Liver (tissue), 9 donors: ENCODE measurements around the gene HAUS7. TPM values are rescaled to one million over a fixed set of nuclear protein-coding genes. Genes with fewer than 3 reads are reported as not detected.

ENCODE experiments used
- DNase-seq: peaks from one replicate; pipeline ENCODE4 v3.0.0-alpha.2; 2017; ENCODE audit warnings: low spot score
- H3K27ac ChIP-seq, 2 donors: one replicate each; pipeline ENCODE4 v1.7.0; 2013; ENCODE audit warnings: inconsistent platforms in 2 of 2, low read length in 2 of 2, control low read depth in 1 of 2, low read depth in 1 of 2, mild to moderate bottlenecking in 1 of 2
- H3K27me3 ChIP-seq, 4 donors: one replicate each; pipeline versions ENCODE4 v1.6.1 to v1.7.0; 2013; ENCODE audit warnings: low read length in 3 of 4, inconsistent platforms in 1 of 4, mild to moderate bottlenecking in 1 of 4, moderate library complexity in 1 of 4; ENCODE audit not compliant: control insufficient read depth in 4 of 4, insufficient read depth in 4 of 4
- H3K36me3 ChIP-seq, 4 donors: one replicate each; pipeline versions ENCODE4 v1.6.1 to v1.7.0; 2013; ENCODE audit warnings: low read length in 3 of 4, mild to moderate bottlenecking in 3 of 4, low read depth in 1 of 4, moderate library complexity in 1 of 4; ENCODE audit not compliant: control insufficient read depth in 4 of 4, insufficient read depth in 3 of 4
- H3K4me1 ChIP-seq, 4 donors: one replicate each; pipeline versions ENCODE4 v1.6.1 to v1.7.0; 2013; ENCODE audit warnings: low read length in 3 of 4, mild to moderate bottlenecking in 3 of 4, moderate library complexity in 1 of 4; ENCODE audit not compliant: control insufficient read depth in 4 of 4, insufficient read depth in 4 of 4
- H3K4me3 ChIP-seq, 3 donors: one replicate each; pipeline versions ENCODE4 v1.6.1 to v1.7.0; 2013; ENCODE audit warnings: low read length in 3 of 3, control low read depth in 1 of 3, low read depth in 1 of 3, mild to moderate bottlenecking in 1 of 3
- H3K9ac ChIP-seq, 2 donors: one replicate each; pipeline ENCODE4 v1.7.0; 2013; ENCODE audit warnings: low read length in 2 of 2, mild to moderate bottlenecking in 2 of 2, moderate library complexity in 2 of 2, control low read depth in 1 of 2, low read depth in 1 of 2
- H3K9me3 ChIP-seq, 4 donors: one replicate each; pipeline versions ENCODE4 v1.6.1 to v1.7.0; 2013; ENCODE audit warnings: low read length in 3 of 4; ENCODE audit not compliant: control insufficient read depth in 4 of 4
- ATF3 ChIP-seq: IDR thresholded peaks from 2 replicates; pipeline ENCODE4 v1.6.1; 2016; ENCODE audit warnings: antibody characterized with exemption
- CTCF ChIP-seq: fragments of 150-350 bp; IDR thresholded peaks from 2 replicates; pipeline ENCODE4 v1.5.1; 2017; ENCODE audit warnings: improper control_type of control experiment, low read depth, low read length; ENCODE audit not compliant: missing input control
- EGR1 ChIP-seq, 2 donors: IDR thresholded peaks; 2 replicates each; pipeline ENCODE4 v1.6.1; 2016 to 2018; ENCODE audit warnings: antibody characterized with exemption in 2 of 2, low read depth in 2 of 2
- FOXA1 ChIP-seq: IDR thresholded peaks from 2 replicates; pipeline ENCODE4 v1.6.1; 2016; ENCODE audit warnings: antibody characterized with exemption
- FOXA2 ChIP-seq: IDR thresholded peaks from 2 replicates; pipeline ENCODE4 v1.6.1; 2016; ENCODE audit warnings: antibody characterized with exemption
- HNF4A ChIP-seq, 2 donors: conservative IDR thresholded peaks; 2 replicates each; pipeline ENCODE4 v1.6.1; 2016; ENCODE audit warnings: antibody characterized with exemption in 2 of 2, mild to moderate bottlenecking in 2 of 2
- HNF4G ChIP-seq: IDR thresholded peaks from 2 replicates; pipeline ENCODE4 v1.6.1; 2016; ENCODE audit warnings: antibody characterized with exemption
- MAX ChIP-seq: IDR thresholded peaks from 2 replicates; pipeline ENCODE4 v1.6.1; 2016; ENCODE audit warnings: antibody characterized with exemption
- NR2F2 ChIP-seq: IDR thresholded peaks from 2 replicates; pipeline ENCODE4 v1.6.1; 2016; ENCODE audit warnings: antibody characterized with exemption
- RAD21 ChIP-seq, 2 donors: IDR thresholded peaks; 2 replicates each; pipeline ENCODE4 v1.6.1; 2016; ENCODE audit warnings: antibody characterized with exemption in 2 of 2, mild to moderate bottlenecking in 2 of 2
- RXRA ChIP-seq, 2 donors: IDR thresholded peaks; 2 replicates each; pipeline ENCODE4 v1.6.1; 2017 to 2018; ENCODE audit warnings: antibody characterized with exemption in 2 of 2, mild to moderate bottlenecking in 1 of 2
- SP1 ChIP-seq: IDR thresholded peaks from 2 replicates; pipeline ENCODE4 v1.6.1; 2018; ENCODE audit warnings: antibody characterized with exemption, mild to moderate bottlenecking
- YY1 ChIP-seq: IDR thresholded peaks from 2 replicates; pipeline ENCODE4 v1.6.1; 2016; ENCODE audit warnings: antibody characterized with exemption, mild to moderate bottlenecking
- ZBTB33 ChIP-seq: IDR thresholded peaks from 2 replicates; pipeline ENCODE4 v1.6.1; 2016; ENCODE audit warnings: antibody characterized with exemption
- WGBS: extraction: QIAGEN DNeasy Blood & Tissue Kit; methylation state at CpG from one replicate; pipeline ENCODE4 v1.1.7; 2013; 5-methylcytosine and 5-hydroxymethylcytosine counted together
- polyA plus RNA-seq, 2 donors: library from polyadenylated mRNA; stranded (reverse) in 1 of 2; unstranded in 1 of 2; fragments of 200-250 nt in 1 of 2; fragments of >200 nt in 1 of 2; fragmentation: Nextera tagmentation in 1 of 2; extraction: Ambion mirVana in 1 of 2; gene quantifications; one replicate each; pipeline versions ENCODE4 v1.2.1 to v1.2.3, GENCODE V29; 2013 to 2015
- total RNA-seq, 2 donors: library from RNA; depleted of rRNA; stranded (reverse); fragments of >200 nt; gene quantifications; one replicate each; pipeline ENCODE4 v1.2.3, GENCODE V29; 2014
- donor health status: healthy.
- donor health status: healthy.
- donor health status: healthy.
- donor health status: healthy.
- donor health status: healthy.

Gene HAUS7
- total and polyA plus RNA-seq, 4 donors = 7.0 to 8.9 (median 7.8) TPM

GRCh38 chrX:153462291-153462690 lies 8.1 kb downstream of the HAUS7 start:
- Histone ChIP-seq H3K4me1 (no peaks in the 10 kb centered on the region), H3K4me3 (no peak overlapping the region), H3K9me3 (no peaks in the 10 kb centered on the region), H3K27ac (no peak overlapping the region), H3K27me3 (no peaks in the 10 kb centered on the region), H3K36me3 (peaks cover 0 to 3% (median 3%) of the 10 kb centered on the region in 4 donors), H3K9ac (no peak overlapping the region)
- no peak for DNase-seq
- 95% methylated on average over 10 of the region's 10 CpGs for WGBS
- TF ChIP-seq YY1 (no peak), ZBTB33 (no peak), HNF4A (conservative IDR thresholded peaks at IDR 0.05) (no peak), FOXA1 (no peak), FOXA2 (no peak), CTCF (no peak), NR2F2 (no peak), HNF4G (no peak), RXRA (IDR thresholded peaks at IDR 0.05) (no peak), ATF3 (no peak), SP1 (no peak), MAX (no peak), EGR1 (IDR thresholded peaks at IDR 0.05; ENCODE audit: low read depth in 2 of 2) (no peak)

GRCh38 chrX:153460826-153461225 lies 9.6 kb downstream of the HAUS7 start:
- Histone ChIP-seq H3K9me3 (no peaks in the 10 kb centered on the region), H3K27me3 (no peaks in the 10 kb centered on the region), H3K4me1 (no peaks in the 10 kb centered on the region), H3K36me3 (peaks cover 0 to 6% (median 4%) of the 10 kb centered on the region in 4 donors), H3K4me3 (no peak overlapping the region), H3K27ac (no peak overlapping the region), H3K9ac (no peak overlapping the region)
- peak; percentile 43 for DNase-seq
- TF ChIP-seq RAD21 (IDR thresholded peaks at IDR 0.05) = peak; percentile 53 to 75
- no peak for TF ChIP-seq RXRA (IDR thresholded peaks at IDR 0.05)
- peak; percentile 51 for TF ChIP-seq CTCF
- 59% methylated on average over 7 of the region's 7 CpGs for WGBS
